SK-N-SH (cell line): ENCODE data around the gene MSMP.

Experiments
- CHD2 ChIP-seq: fragments of 150-350 bp; IDR thresholded peaks from 2 replicates; pipeline ENCODE4 v1.6.1; 2018; ENCODE audit warnings: low read length; ENCODE audit not compliant: partially characterized antibody
- CTCF ChIP-seq: fragments of 200-600 bp; sonication (generic); IDR thresholded peaks from 2 replicates; pipeline ENCODE4 v1.6.1; 2017; ENCODE audit warnings: antibody characterized with exemption, mild to moderate bottlenecking, moderate library complexity
- EP300 ChIP-seq, 2 experiments: IDR thresholded peaks; 2 replicates each; pipeline versions ENCODE4 v1.4.0 to v1.6.1; 2012; ENCODE audit warnings: borderline replicate concordance in 1 of 2, low read depth in 1 of 2, low read length in 1 of 2
- FOXJ3 ChIP-seq: sonication (generic); formaldehyde crosslinking; IDR thresholded peaks from 2 replicates; pipeline ENCODE4 v1.5.1; 2020; ENCODE audit warnings: mild to moderate bottlenecking, missing genetic modification reagents
- FOXM1 ChIP-seq: IDR thresholded peaks from 2 replicates; pipeline ENCODE4 v1.4.0; 2012; ENCODE audit warnings: low read depth, mild to moderate bottlenecking
- GABPA ChIP-seq: IDR thresholded peaks from 2 replicates; pipeline ENCODE4 v1.4.0; 2012; ENCODE audit warnings: low read depth, mild to moderate bottlenecking
- JUND ChIP-seq: IDR thresholded peaks from 2 replicates; pipeline ENCODE4 v1.4.0; 2012
- NFIC ChIP-seq: IDR thresholded peaks from 2 replicates; pipeline ENCODE4 v1.4.0; 2012; ENCODE audit warnings: borderline replicate concordance
- POLR2AphosphoS5 ChIP-seq: IDR thresholded peaks from 2 replicates; pipeline ENCODE4 v1.6.1; 2012; ENCODE audit warnings: low read depth, low read length
- RAD21 ChIP-seq: IDR thresholded peaks from 2 replicates; pipeline ENCODE4 v1.6.1; 2012; ENCODE audit warnings: mild to moderate bottlenecking, low read length
- REST ChIP-seq: IDR thresholded peaks from 2 replicates; pipeline ENCODE4 v1.6.1; 2012; ENCODE audit warnings: mild to moderate bottlenecking, low read depth, low read length, moderate library complexity
- SIN3A ChIP-seq: IDR thresholded peaks from 2 replicates; pipeline ENCODE4 v1.6.1; 2012; ENCODE audit warnings: low read depth, mild to moderate bottlenecking, low read length, moderate library complexity, borderline replicate concordance
- USF1 ChIP-seq: IDR thresholded peaks from 2 replicates; pipeline ENCODE4 v1.4.0; 2012; ENCODE audit warnings: low read depth, borderline replicate concordance
- YY1 ChIP-seq: IDR thresholded peaks from 2 replicates; pipeline ENCODE4 v1.4.0; 2012; ENCODE audit warnings: low read depth, mild to moderate bottlenecking

GRCh38 chr9:35741740-35742139 is 12.3 kb downstream of the MSMP start:
- no peak for TF ChIP-seq CTCF
- TF ChIP-seq YY1: no peak
- no peak for TF ChIP-seq FOXM1
- TF ChIP-seq EP300 (IDR thresholded peaks at IDR 0.05; ENCODE audit: borderline replicate concordance in 1 of 2, low read depth in 1 of 2, low read length in 1 of 2): no peak
- TF ChIP-seq RAD21: no peak
- no peak for TF ChIP-seq NFIC
- no peak for TF ChIP-seq REST
- no peak for TF ChIP-seq FOXJ3 (CRISPR knock-in tag)
- no peak for TF ChIP-seq CHD2
- TF ChIP-seq USF1: no peak
- no peak for TF ChIP-seq GABPA
- no peak for TF ChIP-seq SIN3A
- TF ChIP-seq JUND: no peak
- no peak for TF ChIP-seq POLR2AphosphoS5
